IPS DF 4.7 (cell line): ENCODE results near the gene MPC2.
"Not testable (repeated sequence)": the region's sequence is repeated elsewhere in the genome, so short reads cannot be mapped to it uniquely, and the experiment has no call there.

Experiments used
- DNase-seq: peaks from one replicate; pipeline ENCODE4 v3.0.0-alpha.2; 2013; ENCODE audit warnings: low spot score; ENCODE audit errors: extremely low read depth

Gene MPC2

GRCh38 chr1:167934426-167935215 is 2.3 kb downstream of the MPC2 start:
- no peak for DNase-seq

- DNase-seq, result no peak
Measured at GRCh38 chr1:167933788-167934187, 3.1 kb downstream of the MPC2 start.

GRCh38 chr1:167929725-167930124 is 7.1 kb downstream of the MPC2 start:
- DNase-seq, result no peak

- not testable (repeated sequence) for DNase-seq
Measured at GRCh38 chr1:167928919-167929318, 8.0 kb downstream of the MPC2 start.

- DNase-seq, result no peak
Measured at GRCh38 chr1:167928457-167928852, 8.4 kb downstream of the MPC2 start.

- no peak for DNase-seq
Measured at GRCh38 chr1:167927046-167927754, 9.7 kb downstream of the MPC2 start.

DNA sequence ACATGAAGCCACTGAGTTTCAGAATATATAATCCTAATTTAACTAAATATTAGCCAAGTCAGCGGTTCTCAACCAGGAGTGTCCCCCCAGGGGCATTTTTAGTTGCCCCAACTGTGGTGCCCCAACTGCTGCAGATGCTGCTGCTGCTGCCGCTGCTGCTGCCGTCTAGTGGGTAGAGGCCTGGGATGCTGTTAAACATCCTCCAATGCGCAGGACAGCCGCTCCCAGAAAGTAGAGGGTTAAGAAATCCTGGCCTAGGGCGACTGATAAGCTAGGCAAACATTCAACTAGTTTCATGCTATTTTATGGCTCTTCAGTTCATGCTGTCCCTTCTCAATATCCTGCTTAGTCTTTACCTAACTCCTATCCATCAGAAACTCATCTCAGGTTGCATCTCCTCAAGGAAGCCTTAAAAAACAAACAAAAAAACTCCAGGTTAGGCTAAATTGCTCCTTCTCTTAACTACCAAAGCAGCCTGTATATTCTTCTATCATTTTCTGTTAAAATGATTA is 10.3 kb downstream of the MPC2 start:
- DNase-seq, result no peak

- no peak for DNase-seq
Measured at GRCh38 chr1:167924543-167925231, 12.2 kb downstream of the MPC2 start.

DNA sequence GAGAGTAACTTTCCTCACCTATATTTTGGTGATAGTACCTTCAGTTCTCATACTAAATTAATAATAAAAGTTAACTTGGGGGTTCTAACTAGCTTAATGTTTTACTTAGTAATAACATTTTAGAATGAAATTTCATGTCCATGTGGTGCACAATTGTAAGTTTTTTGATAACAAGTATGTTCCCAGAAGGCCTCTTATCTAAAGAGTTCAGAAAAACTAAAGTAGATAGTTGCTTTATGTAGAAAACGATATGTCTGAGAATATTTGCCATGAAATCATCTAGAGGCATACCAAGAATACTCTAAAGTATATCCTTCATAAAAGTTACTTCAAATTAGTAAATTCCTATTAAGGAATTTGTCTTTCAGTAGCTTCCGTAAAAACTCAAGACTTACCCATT is 12.8 kb downstream of the MPC2 start:
- DNase-seq, result no peak

DNA sequence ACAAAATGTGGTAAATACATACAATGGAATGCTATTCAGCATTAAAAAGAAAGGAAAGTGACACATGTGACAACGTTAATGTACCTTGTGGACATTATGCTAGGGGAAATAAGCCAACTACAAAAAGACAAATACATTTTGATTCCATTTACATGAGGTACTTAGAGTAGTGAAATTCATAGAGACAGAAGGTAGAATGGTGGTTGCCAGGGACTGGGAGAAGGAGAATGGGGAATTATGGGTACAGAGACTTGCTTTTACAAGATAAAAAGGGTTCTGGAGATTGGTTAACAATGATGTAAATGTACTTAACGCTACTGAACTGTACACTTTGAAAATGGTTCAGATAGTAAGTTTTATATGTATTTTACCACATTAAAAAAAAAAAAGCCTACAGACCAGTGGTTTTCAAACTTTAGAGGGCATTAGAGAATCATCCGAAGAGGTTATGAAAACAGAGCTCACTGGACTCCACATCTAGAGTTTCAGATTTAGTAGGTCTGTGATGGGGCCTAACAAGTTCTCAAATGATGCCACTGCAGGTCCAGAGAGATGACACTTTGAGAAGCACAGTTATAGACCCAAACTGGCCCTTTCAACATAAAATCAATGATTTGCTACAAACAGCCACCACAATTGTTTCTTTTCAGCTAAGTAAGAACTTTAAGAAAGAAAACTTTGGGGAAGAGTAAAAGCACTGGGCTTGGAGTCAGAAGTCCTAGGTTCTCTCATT is 13.4 kb downstream of the MPC2 start:
- DNase-seq, result no peak

GRCh38 chr1:167922611-167923074 is 14.2 kb downstream of the MPC2 start:
- no peak for DNase-seq

DNA sequence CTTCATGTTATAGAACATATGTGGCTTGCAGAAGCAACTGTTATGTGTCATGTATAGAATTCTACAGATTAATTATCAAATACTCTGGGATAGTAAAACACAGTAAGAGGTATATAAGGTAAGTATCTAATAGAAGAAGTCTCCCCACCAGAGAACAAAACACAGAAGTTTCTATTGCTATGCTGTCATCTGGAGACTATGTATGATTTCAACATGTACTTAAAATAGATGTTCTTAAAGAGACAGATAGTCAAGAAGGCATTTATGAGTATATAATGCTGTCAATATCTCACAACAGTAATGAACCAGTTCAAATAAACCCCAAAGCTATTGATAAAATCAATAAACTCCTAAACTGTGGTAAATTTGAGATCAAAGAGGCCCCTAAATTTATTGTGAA is 14.8 kb downstream of the MPC2 start:
- DNase-seq, result no peak

DNA sequence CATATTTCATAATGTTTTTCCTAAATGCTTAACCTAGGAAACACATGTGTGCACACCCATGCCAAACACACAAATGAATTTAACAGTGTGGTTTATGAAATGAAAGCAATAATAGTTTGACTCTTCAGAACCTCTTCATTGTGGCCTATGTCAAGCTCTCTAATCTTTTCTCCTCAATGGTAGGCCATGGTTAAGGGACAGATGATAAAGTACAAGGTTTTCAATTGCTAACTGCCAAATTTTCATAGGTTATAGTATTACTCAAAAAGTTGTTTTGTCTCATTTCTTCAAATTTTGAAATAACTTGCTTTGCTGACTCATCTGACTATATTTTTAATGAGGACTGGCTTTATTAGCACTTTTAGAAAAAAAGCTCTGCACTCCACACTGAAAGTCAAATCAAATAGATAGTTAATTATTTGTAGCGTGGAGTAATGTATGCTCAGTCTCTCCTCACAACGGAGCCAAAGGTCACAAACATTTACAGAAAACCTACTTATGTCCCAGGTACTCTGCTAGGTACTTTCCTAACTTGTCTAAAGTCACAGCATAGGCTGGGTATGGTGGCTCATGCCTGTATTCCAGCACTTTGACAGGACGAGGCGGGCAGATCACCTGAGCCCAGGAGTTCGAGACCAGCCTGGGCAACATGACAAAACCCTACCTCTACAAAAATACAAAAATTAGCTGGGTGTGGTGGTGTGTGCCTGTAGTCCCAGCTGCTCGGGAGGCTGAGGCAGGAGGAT is 19.9 kb downstream of the MPC2 start:
- DNase-seq, result no peak

GRCh38 chr1:167915569-167915968 is 21.3 kb downstream of the MPC2 start:
- DNase-seq, result no peak

GRCh38 chr1:167913895-167914496 is 22.9 kb downstream of the MPC2 start, which contains the start of gene ADCY10:
ADCY10 (minus strand) TSS chr1:167914134; CDS start chr1:167905140, 8,994 bp downstream.
- no peak for DNase-seq

GRCh38 chr1:167912294-167912693 is 24.6 kb downstream of the MPC2 start:
- no peak for DNase-seq

GRCh38 chr1:167911413-167911812 is 25.5 kb downstream of the MPC2 start:
- DNase-seq, result no peak

GRCh38 chr1:167910530-167910929 is 26.3 kb downstream of the MPC2 start:
- no peak for DNase-seq

DNA sequence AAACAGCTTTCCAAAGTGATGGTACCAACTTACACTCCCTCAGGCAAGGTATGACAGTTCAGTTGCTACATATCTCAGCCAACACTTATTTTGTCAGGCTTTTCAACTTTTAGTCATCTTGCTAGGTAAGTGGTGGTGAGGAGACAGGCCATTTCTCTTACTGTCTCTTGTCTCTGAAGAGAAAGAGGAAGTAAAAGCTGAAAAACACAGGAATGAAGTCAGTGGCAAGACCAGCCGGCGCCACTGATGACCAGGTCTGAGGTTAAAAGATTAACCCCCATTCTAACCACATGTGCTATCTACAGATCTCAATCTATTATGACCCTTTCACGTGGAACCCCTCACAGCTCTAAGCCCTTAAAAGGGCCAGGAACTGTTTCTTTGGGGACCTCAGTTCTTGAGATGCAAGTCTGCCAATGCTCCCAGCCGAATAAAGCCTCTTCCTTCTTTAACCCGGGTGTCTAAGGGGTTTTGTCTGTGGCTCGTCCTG is 27.1 kb downstream of the MPC2 start:
- no peak for DNase-seq

- DNase-seq, result no peak
Measured at GRCh38 chr1:167905671-167906070, 31.2 kb downstream of the MPC2 start.
